SK-MEL-5 (cell line): ENCODE measurements around the gene ACP1. TPM values are rescaled to one million over a fixed set of nuclear protein-coding genes. Genes with fewer than 3 reads are reported as not detected.

Experiments used
- DNase-seq: peaks from one replicate; pipeline ENCODE4 v3.0.0-alpha.2; 2016; ENCODE audit warnings: low read depth, low spot score
- in situ Hi-C: cut with HindIII; loops from 2 replicates; pipeline ENCODE4 v1.10.0; 2016; ENCODE audit warnings: low sequenced_read_pairs, high pct_unique_total_duplicates, low pct_unique_long_range_greater_than_20kb
- total RNA-seq: library from RNA; depleted of rRNA; stranded (reverse); fragments of >200 nt; shearing (Covaris generic); gene quantifications from 2 replicates; pipeline ENCODE4 v1.2.3, GENCODE V29; 2014

The ACP1 gene
- total RNA-seq, 1 experiment from 2014 or later, result 268 TPM

GRCh38 chr2:271917-272316 is 7.2 kb downstream of the ACP1 start:
- DNase-seq, result no peak
- in situ Hi-C loops, result no loop called here

GRCh38 chr2:273333-273732 is 8.6 kb downstream of the ACP1 start:
- DNase-seq, result no peak
- in situ Hi-C loops, result no loop called here

- in situ Hi-C loops, result no loop called here
- DNase-seq, result peak; percentile 66
Measured at GRCh38 chr2:274503-274902, 9.8 kb downstream of the ACP1 start.

GRCh38 chr2:275466-275865 is 10.7 kb downstream of the ACP1 start:
- in situ Hi-C loops, result no loop called here
- DNase-seq, result no peak

- no peak for DNase-seq
- in situ Hi-C loops, result no loop called here
Measured at GRCh38 chr2:278312-278926, 13.7 kb downstream of the ACP1 start.

GRCh38 chr2:278927-279320 is 14.2 kb downstream of the ACP1 start:
- in situ Hi-C loops, result no loop called here
- no peak for DNase-seq

- no peak for DNase-seq
- in situ Hi-C loops, result no loop called here
Measured at GRCh38 chr2:279366-279765, 14.6 kb downstream of the ACP1 start.

GRCh38 chr2:279956-280649 is 15.4 kb downstream of the ACP1 start:
- no peak for DNase-seq
- in situ Hi-C loops, result no loop called here

GRCh38 chr2:280650-281110 is 15.9 kb downstream of the ACP1 start:
- DNase-seq, result no peak
- in situ Hi-C loops, result no loop called here

GRCh38 chr2:281381-281780 is 16.6 kb downstream of the ACP1 start:
- no peak for DNase-seq
- in situ Hi-C loops, result no loop called here

- in situ Hi-C loops, result no loop called here
- DNase-seq, result no peak
Measured at GRCh38 chr2:282371-283263, 17.9 kb downstream of the ACP1 start.

- no peak for DNase-seq
- in situ Hi-C loops, result no loop called here
Measured at GRCh38 chr2:283996-284794, 19.4 kb downstream of the ACP1 start.

GRCh38 chr2:284896-285492 is 20.2 kb downstream of the ACP1 start:
- in situ Hi-C loops, result no loop called here
- DNase-seq, result no peak

- DNase-seq, result no peak
- in situ Hi-C loops, result no loop called here
Measured at GRCh38 chr2:285531-285930, 20.8 kb downstream of the ACP1 start.

GRCh38 chr2:286035-286434 is 21.3 kb downstream of the ACP1 start:
- DNase-seq, result no peak
- in situ Hi-C loops, result no loop called here

GRCh38 chr2:286774-287392 is 22.1 kb downstream of the ACP1 start:
- in situ Hi-C loops, result no loop called here
- DNase-seq, result no peak

- no peak for DNase-seq
- in situ Hi-C loops, result no loop called here
Measured at GRCh38 chr2:287471-287885, 22.7 kb downstream of the ACP1 start.
